ENCODE measurements around the gene CACHD1. TPM values are rescaled to one million over a fixed set of nuclear protein-coding genes. Genes with fewer than 3 reads are reported as not detected.
A peak's percentile ranks its signal among the peaks of the same experiment; 100 is the strongest.

The CACHD1 gene
- total RNA-seq, 1 experiment from 2014 or later: 3.9 TPM

DNA sequence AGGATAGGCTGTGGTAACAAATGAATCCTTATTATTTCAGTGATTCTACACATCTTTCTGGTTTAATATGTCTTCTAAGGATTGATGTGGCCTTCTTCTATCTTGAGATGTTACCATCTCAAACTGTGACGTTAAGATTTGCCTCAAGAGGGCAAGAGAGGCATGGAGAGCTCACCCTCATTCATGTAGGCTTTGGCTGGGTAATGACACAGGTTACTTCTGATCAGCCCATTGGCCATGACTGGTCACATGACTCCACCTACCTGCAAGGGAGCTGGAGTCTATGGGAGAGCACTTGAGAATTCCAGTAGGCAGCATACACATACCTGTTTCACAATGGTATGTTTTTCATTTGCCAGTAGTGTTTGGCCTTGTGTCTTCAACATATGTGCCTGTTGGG, 30.0 kb downstream of the CACHD1 start:
- Mint-ChIP-seq H3K4me3 (ENCODE audit: unreplicated experiment) (no peak overlapping the region), H3K27ac (ENCODE audit: low read depth, unreplicated experiment) (no peak overlapping the region), H3K9me3 (ENCODE audit: unreplicated experiment) (no peaks in the 10 kb centered on the region), H3K4me1 (ENCODE audit: insufficient read depth, unreplicated experiment) (no peaks in the 10 kb centered on the region), H3K27me3 (ENCODE audit: insufficient read depth, unreplicated experiment) (no peaks in the 10 kb centered on the region), H3K36me3 (ENCODE audit: insufficient read depth, unreplicated experiment) (no peaks in the 10 kb centered on the region)
- intact Hi-C loops (cut with micrococcal nuclease): no loop called here
- POLR2A ChIA-PET: no interaction called here
- no peak for DNase-seq (ENCODE audit: unreplicated experiment)
- CTCF ChIA-PET: interaction anchor here (0.6 kb wide), 1 partner anchor 149 kb away, joined by 3 read pairs; no protein-coding TSS in a partner anchor
- no TSS peak for BruUV-seq (replicated peaks)
- TF ChIP-seq, protein P1, sequence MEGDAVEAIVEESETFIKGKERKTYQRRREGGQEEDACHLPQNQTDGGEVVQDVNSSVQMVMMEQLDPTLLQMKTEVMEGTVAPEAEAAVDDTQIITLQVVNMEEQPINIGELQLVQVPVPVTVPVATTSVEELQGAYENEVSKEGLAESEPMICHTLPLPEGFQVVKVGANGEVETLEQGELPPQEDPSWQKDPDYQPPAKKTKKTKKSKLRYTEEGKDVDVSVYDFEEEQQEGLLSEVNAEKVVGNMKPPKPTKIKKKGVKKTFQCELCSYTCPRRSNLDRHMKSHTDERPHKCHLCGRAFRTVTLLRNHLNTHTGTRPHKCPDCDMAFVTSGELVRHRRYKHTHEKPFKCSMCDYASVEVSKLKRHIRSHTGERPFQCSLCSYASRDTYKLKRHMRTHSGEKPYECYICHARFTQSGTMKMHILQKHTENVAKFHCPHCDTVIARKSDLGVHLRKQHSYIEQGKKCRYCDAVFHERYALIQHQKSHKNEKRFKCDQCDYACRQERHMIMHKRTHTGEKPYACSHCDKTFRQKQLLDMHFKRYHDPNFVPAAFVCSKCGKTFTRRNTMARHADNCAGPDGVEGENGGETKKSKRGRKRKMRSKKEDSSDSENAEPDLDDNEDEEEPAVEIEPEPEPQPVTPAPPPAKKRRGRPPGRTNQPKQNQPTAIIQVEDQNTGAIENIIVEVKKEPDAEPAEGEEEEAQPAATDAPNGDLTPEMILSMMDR (IDR thresholded peaks at IDR 0.05; ENCODE audit: unreplicated experiment): no peak

DNA sequence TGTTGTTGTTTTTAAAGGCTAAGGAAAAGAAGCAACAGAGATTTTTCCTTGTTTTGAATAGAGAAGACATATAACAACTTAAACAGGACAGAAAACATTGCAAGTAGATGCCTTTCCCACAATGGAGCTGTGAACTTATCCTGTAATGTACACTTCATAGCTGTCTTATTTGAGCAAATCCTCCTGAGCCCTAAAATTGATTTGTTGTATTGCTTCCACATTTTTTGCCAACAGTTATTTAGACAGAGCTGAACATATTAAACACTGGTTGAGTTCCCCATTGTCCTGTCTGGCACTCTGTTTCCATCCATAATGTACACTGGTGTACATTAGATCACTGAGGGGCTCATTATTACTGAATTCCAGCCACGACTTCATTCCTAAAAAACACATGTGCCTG, 32.2 kb downstream of the CACHD1 start:
- Mint-ChIP-seq H3K36me3 (ENCODE audit: insufficient read depth, unreplicated experiment) (no peaks in the 10 kb centered on the region), H3K4me1 (ENCODE audit: insufficient read depth, unreplicated experiment) (peaks cover 11% of the 10 kb centered on the region), H3K4me3 (ENCODE audit: unreplicated experiment) (no peak overlapping the region), H3K27ac (ENCODE audit: low read depth, unreplicated experiment) (no peak overlapping the region), H3K27me3 (ENCODE audit: insufficient read depth, unreplicated experiment) (no peaks in the 10 kb centered on the region), H3K9me3 (ENCODE audit: unreplicated experiment) (no peaks in the 10 kb centered on the region)
- TF ChIP-seq, protein P1 (IDR thresholded peaks at IDR 0.05; ENCODE audit: unreplicated experiment): no peak
- CTCF ChIA-PET: interaction anchor here (0.6 kb wide), 1 partner anchor 265 kb away, joined by 4 read pairs; no protein-coding TSS in a partner anchor
- no TSS peak for BruUV-seq (replicated peaks)
- intact Hi-C loops (cut with micrococcal nuclease): no loop called here
- no peak for DNase-seq (ENCODE audit: unreplicated experiment)
- POLR2A ChIA-PET: no interaction called here

DNA sequence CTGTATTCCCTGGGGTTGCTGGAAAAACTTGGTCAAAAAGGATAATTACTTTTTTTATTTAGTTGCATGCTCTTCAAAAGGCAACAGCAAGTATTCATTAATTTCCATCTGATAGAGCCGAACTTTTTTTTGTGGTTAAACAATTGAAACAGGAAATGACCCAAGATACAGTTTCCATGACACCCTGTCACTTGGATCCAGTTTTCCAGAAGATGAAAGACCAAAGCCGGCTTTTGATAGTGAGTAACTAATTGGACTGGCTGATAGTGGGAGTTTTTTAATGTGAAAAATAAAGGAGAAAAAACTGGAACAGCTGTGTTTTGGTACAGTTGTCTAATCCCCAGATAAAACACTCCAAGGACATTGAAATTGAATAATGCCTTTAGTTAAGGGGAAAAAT, 33.0 kb downstream of the CACHD1 start:
- POLR2A ChIA-PET: interaction anchor here (1.4 kb wide), 1 partner anchor 32 kb away, joined by 4 read pairs; no protein-coding TSS in a partner anchor
- H3K27ac Mint-ChIP-seq (ENCODE audit: low read depth, unreplicated experiment): no peak overlapping the region
- no peaks in the 10 kb centered on the region for H3K27me3 Mint-ChIP-seq (ENCODE audit: insufficient read depth, unreplicated experiment)
- intact Hi-C loops (cut with micrococcal nuclease): no loop called here
- no peak overlapping the region for H3K4me3 Mint-ChIP-seq (ENCODE audit: unreplicated experiment)
- H3K36me3 Mint-ChIP-seq (ENCODE audit: insufficient read depth, unreplicated experiment): no peaks in the 10 kb centered on the region
- no peak for DNase-seq (ENCODE audit: unreplicated experiment)
- no peaks in the 10 kb centered on the region for H3K9me3 Mint-ChIP-seq (ENCODE audit: unreplicated experiment)
- no TSS peak for BruUV-seq (replicated peaks)
- CTCF ChIA-PET: interaction anchor here (0.7 to 1.0 kb wide), 2 partner anchors 8 to 175 kb away, joined by 3 read pairs; no protein-coding TSS in a partner anchor
- TF ChIP-seq, protein P1 (IDR thresholded peaks at IDR 0.05; ENCODE audit: unreplicated experiment): no peak
- H3K4me1 Mint-ChIP-seq (ENCODE audit: insufficient read depth, unreplicated experiment): peaks cover 11% of the 10 kb centered on the region

DNA sequence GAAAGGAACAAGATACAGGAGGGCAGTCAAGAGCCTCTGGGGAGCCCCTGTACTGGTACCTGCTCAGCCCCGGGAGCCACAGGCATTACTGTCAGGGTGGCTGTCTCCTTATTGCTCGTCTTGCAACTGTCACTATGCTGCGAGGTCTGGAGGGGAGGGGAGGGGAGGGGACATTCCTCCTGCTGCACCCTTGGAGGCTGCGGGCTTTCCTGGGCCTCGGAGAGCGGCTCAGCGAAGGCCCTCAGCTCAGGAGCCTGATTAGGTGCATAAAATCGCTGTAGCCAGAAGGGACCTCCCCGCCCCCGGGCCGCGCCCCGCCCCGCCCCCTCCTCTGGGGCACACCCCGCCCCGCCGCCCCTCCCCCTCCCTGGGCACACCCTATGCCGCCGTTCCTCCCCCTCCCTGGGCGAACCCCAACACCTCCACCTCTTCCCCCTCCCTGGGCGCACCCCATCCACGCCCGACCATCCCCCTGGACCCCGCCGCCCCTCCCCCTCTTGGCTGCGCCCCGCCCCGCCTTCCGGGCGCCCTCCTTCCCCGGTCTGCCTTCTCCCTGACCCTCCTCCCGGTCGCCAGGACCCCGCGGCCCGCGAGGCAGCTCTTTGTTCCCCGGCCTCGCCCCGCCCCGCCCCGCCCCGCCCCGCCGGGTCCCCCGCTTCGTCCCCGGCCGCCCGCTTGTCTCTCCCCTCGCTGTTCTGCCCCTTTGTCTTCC, 35.5 kb downstream of the CACHD1 start:
- intact Hi-C loops (cut with micrococcal nuclease): loop anchor here (5.0 kb wide), 1 partner anchor 33 kb away; the partner anchor contains the start of gene CACHD1
- H3K4me1 Mint-ChIP-seq (ENCODE audit: insufficient read depth, unreplicated experiment): peaks cover 11% of the 10 kb centered on the region
- CTCF ChIA-PET: no interaction called here
- no peak for DNase-seq (ENCODE audit: unreplicated experiment)
- POLR2A ChIA-PET: interaction anchor here (0.8 to 1.1 kb wide), 2 partner anchors 31 to 63 kb away, joined by 3 read pairs; no protein-coding TSS in a partner anchor
- no peaks in the 10 kb centered on the region for H3K27me3 Mint-ChIP-seq (ENCODE audit: insufficient read depth, unreplicated experiment)
- H3K27ac Mint-ChIP-seq (ENCODE audit: low read depth, unreplicated experiment): no peak overlapping the region
- TF ChIP-seq, protein P1 (IDR thresholded peaks at IDR 0.05; ENCODE audit: unreplicated experiment): no peak
- BruUV-seq (replicated peaks): no TSS peak
- no peaks in the 10 kb centered on the region for H3K9me3 Mint-ChIP-seq (ENCODE audit: unreplicated experiment)
- peak overlapping the region; percentile 72 for H3K4me3 Mint-ChIP-seq (ENCODE audit: unreplicated experiment)
- H3K36me3 Mint-ChIP-seq (ENCODE audit: insufficient read depth, unreplicated experiment): no peaks in the 10 kb centered on the region
